Heart right ventricle (tissue), 16 donors: ENCODE results near the gene ACYP2. TPM values are rescaled to one million over a fixed set of nuclear protein-coding genes. Genes with fewer than 3 reads are reported as not detected.

Experiments used
- ATAC-seq, 8 donors: fragments of 200-7000 bp; cut with Tn5 transposase; one replicate each; pipeline ENCODE4 v1.9.1; 2020; ENCODE audit warnings: mild to moderate bottlenecking in 8 of 8, moderate library complexity in 8 of 8, moderate number of reproducible peaks in 1 of 8
- DNase-seq, 2 donors: peaks; one replicate each; pipeline ENCODE4 v3.0.0-alpha.2; 2020
- H3K27ac ChIP-seq, 10 donors: fragments of 200-600 bp; sonication (generic) in 2 of 10; one replicate each; pipeline versions ENCODE4 v1.5.0 to v1.8.0; 2020 to 2022; ENCODE audit warnings: mild to moderate bottlenecking in 3 of 10
- H3K27me3 ChIP-seq, 7 donors: fragments of 200-600 bp; one replicate each; pipeline ENCODE4 v1.8.0; 2021 to 2022; ENCODE audit warnings: mild to moderate bottlenecking in 2 of 7
- H3K36me3 ChIP-seq, 9 donors: fragments of 200-600 bp; sonication (generic) in 1 of 9; one replicate each; pipeline versions ENCODE4 v1.5.0 to v1.8.0; 2020 to 2022; ENCODE audit warnings: mild to moderate bottlenecking in 2 of 9
- H3K4me1 ChIP-seq, 9 donors: fragments of 200-600 bp; sonication (generic) in 1 of 9; one replicate each; pipeline versions ENCODE4 v1.5.0 to v1.8.0; 2020 to 2022; ENCODE audit warnings: mild to moderate bottlenecking in 4 of 9
- H3K4me3 ChIP-seq, 10 donors: fragments of 200-600 bp; sonication (generic) in 2 of 10; one replicate each; pipeline versions ENCODE4 v1.5.0 to v1.8.0; 2020 to 2022; ENCODE audit warnings: mild to moderate bottlenecking in 7 of 10, moderate library complexity in 2 of 10
- H3K9me3 ChIP-seq, 11 donors: fragments of 200-600 bp in 10 of 11; sonication (generic) in 2 of 11; one replicate each; pipeline versions ENCODE4 v1.5.0 to v1.8.0; 2013 to 2022; ENCODE audit warnings: mild to moderate bottlenecking in 2 of 11, control low read depth in 1 of 11, moderate library complexity in 1 of 11
- CTCF ChIP-seq, 9 donors: fragments of 200-600 bp; sonication (generic) in 2 of 9; IDR thresholded peaks; one replicate each; pipeline versions ENCODE4 v1.5.0 to v1.8.0; 2021 to 2022; ENCODE audit warnings: antibody characterized with exemption in 9 of 9, mild to moderate bottlenecking in 5 of 9, moderate library complexity in 1 of 9
- WGBS, 2 donors: extraction: QIAGEN DNeasy Blood & Tissue Kit; methylation state at CpG; one replicate each; pipeline ENCODE4 v1.1.7; 2013; ENCODE audit warnings: inconsistent platforms in 1 of 2; 5-methylcytosine and 5-hydroxymethylcytosine counted together
- intact Hi-C, 10 donors: fragments of 100-400 bp; cut with DNase I; formaldehyde crosslinking; loops; one replicate each; pipeline versions ENCODE4 v1.11.1 to v1.14.2; 2022
- polyA plus RNA-seq, 2 donors: library from polyadenylated mRNA; stranded (reverse); fragments of 200-250 nt; gene quantifications; one replicate each; pipeline ENCODE4 v1.2.3, GENCODE V29; 2013
- total RNA-seq, 10 donors: library from RNA; stranded (reverse); fragmentation: NEBNext Ultra II Directional in 3 of 10; extraction: Animal tissue kit (Norgen Biotek cat#: 25700) in 3 of 10; gene quantifications; one replicate each; pipeline versions ENCODE4 v1.2.1 to v1.2.4, GENCODE V29; 2021 to 2023
- donor health status: Arrhythmogenic right ventricular cardiomyopathy.
- donor health status: ischemic (EF 13 %, LVEDD 7.1; RV severe dilation, severe dysfunction).
- donor health status: healthy with polysubstance abuse.
- donor health status: DM: no; HTN: yes; CAD: no.
- donor health status: DM: no; HTN: no; CAD: no.
- donor health status: ischemic (EF 25% LVEDD 6.9; RV normal size, moderate dysfunction).
- donor health status: ischemic (EF 25% LVEDD 5.7; RV mildly dilated, moderate dysfunction).
- donor health status: healthy.
- donor health status: DM: yes; HTN: yes; CAD: no.
- donor health status: Ischemic cardiomyopathy.
- donor health status: ischemic (EF 35%, LVEDD 5.7; RV mildly dilated, moderate dysfunction).
- donor health status: nonischemic (EF 11% LVEDD 7.7; RV severe dilation, severe dysfunction).
- donor health status: DM: yes; HTN: yes; CAD: no.
- donor health status: PGD.
- donor health status: ischemic (EF 29% LVEDD 5.4; RV normal size, mild dysfunction).
- donor health status: nonischemic (EF 23%, LVEDD 6.1; RV moderate dilation, normal function).

Gene ACYP2
- total and polyA plus RNA-seq, 12 donors: 45.7 to 87.1 (median 74.3) TPM

GRCh38 chr2:54206596-54206995 lies 91.2 kb downstream of the ACYP2 start:
- TF ChIP-seq CTCF (IDR thresholded peaks at IDR 0.05): peak; percentile 50 to 87 (median 71)
- H3K27ac ChIP-seq: peak overlapping the region in 1 of 10 donors; percentile 84
- peaks cover 2 to 36% (median 33%) of the 10 kb centered on the region in 9 donors for H3K4me1 ChIP-seq
- peaks cover 0 to 4% (median 0%) of the 10 kb centered on the region in 11 donors for H3K9me3 ChIP-seq
- DNase-seq (no peak), ATAC-seq (peak in 4 of 8 donors; percentile 34 to 66 (median 42))
- no peaks in the 10 kb centered on the region for H3K36me3 ChIP-seq
- 12 to 15% methylated on average over 2 of the region's 2 CpGs for WGBS, 2 donors
- no peaks in the 10 kb centered on the region for H3K27me3 ChIP-seq
- intact Hi-C loops: loop anchor here in 9 of 10 donors (5.0 to 10.0 kb wide), 10 partner anchors 108 to 498 kb away; partner anchors contain the start of gene SPTBN1 (in 5 of the 9)
- no peak overlapping the region for H3K4me3 ChIP-seq

GRCh38 chr2:54207666-54208195 lies 92.3 kb downstream of the ACYP2 start:
- intact Hi-C loops: loop anchor here in 9 of 10 donors (2.0 to 10.0 kb wide), 11 partner anchors 107 to 497 kb away; partner anchors contain the start of gene SPTBN1 (in 5 of the 9)
- Histone ChIP-seq H3K27me3 (no peaks in the 10 kb centered on the region), H3K4me1 (peaks cover 2 to 42% (median 33%) of the 10 kb centered on the region in 9 donors), H3K4me3 (no peak overlapping the region), H3K9me3 (peaks cover 0 to 4% (median 0%) of the 10 kb centered on the region in 11 donors), H3K36me3 (no peaks in the 10 kb centered on the region), H3K27ac (peak overlapping the region; percentile 28 to 84 (median 64))
- ATAC-seq (peak; percentile 22 to 73 (median 42)), DNase-seq (no peak)
- WGBS, 2 donors: 43% methylated on average over 3 of the region's 3 CpGs
- TF ChIP-seq CTCF (IDR thresholded peaks at IDR 0.05): no peak

GRCh38 chr2:54208364-54209240 lies 93.2 kb downstream of the ACYP2 start:
- H3K4me3 ChIP-seq: no peak overlapping the region
- WGBS, 2 donors: 43 to 59% methylated on average over 1 of the region's 1 CpG
- ATAC-seq: peak in 6 of 8 donors; percentile 47 to 75 (median 64)
- H3K27me3 ChIP-seq: no peaks in the 10 kb centered on the region
- DNase-seq: peak in 1 of 2 donors; percentile 33
- intact Hi-C loops: loop anchor here in 9 of 10 donors (2.0 to 10.0 kb wide), 11 partner anchors 106 to 496 kb away; partner anchors contain the start of gene SPTBN1 (in 5 of the 9)
- H3K36me3 ChIP-seq: no peaks in the 10 kb centered on the region
- no peak for TF ChIP-seq CTCF (IDR thresholded peaks at IDR 0.05)
- peaks cover 2 to 42% (median 33%) of the 10 kb centered on the region in 9 donors for H3K4me1 ChIP-seq
- H3K27ac ChIP-seq: peak overlapping the region; percentile 28 to 84 (median 64)
- peaks cover 0 to 3% (median 0%) of the 10 kb centered on the region in 11 donors for H3K9me3 ChIP-seq

- 80 to 83% methylated on average over 3 of the region's 3 CpGs for WGBS, 2 donors
- peak overlapping the region in 8 of 10 donors; percentile 32 to 84 (median 70) for H3K27ac ChIP-seq
- no peaks in the 10 kb centered on the region for H3K27me3 ChIP-seq
- DNase-seq: no peak
- intact Hi-C loops: loop anchor here in 9 of 10 donors (2.0 to 10.0 kb wide), 11 partner anchors 105 to 495 kb away; partner anchors contain the start of gene SPTBN1 (in 5 of the 9)
- no peaks in the 10 kb centered on the region for H3K36me3 ChIP-seq
- ATAC-seq: peak in 1 of 8 donors; percentile 29
- H3K4me3 ChIP-seq: no peak overlapping the region
- peaks cover 0 to 10% (median 0%) of the 10 kb centered on the region in 11 donors for H3K9me3 ChIP-seq
- H3K4me1 ChIP-seq: peaks cover 2 to 42% (median 33%) of the 10 kb centered on the region in 9 donors
- TF ChIP-seq CTCF (IDR thresholded peaks at IDR 0.05): no peak
Measured at GRCh38 chr2:54209379-54209778, 94.0 kb downstream of the ACYP2 start.
